Stimulated activated CD8-positive, alpha-beta memory T cell treated with anti-CD3 and anti-CD28 coated beads, Interleukin-7, amount 100 ng/mL, for 4 hours (primary cell): ENCODE data around the gene ELL.

Experiments
- DNase-seq, 2 donors: peaks; one replicate each; pipeline ENCODE4 v3.0.0-alpha.2; 2020; ENCODE audit warnings: low read depth in 2 of 2

The ELL gene

GRCh38 chr19:18504886-18505610, 16.8 kb downstream of the ELL start:
- no peak for DNase-seq

GRCh38 chr19:18503971-18504885, 17.6 kb downstream of the ELL start:
- no peak for DNase-seq

- no peak for DNase-seq
Observed at GRCh38 chr19:18503337-18503970, 18.4 kb downstream of the ELL start.

GRCh38 chr19:18502638-18503294, 19.1 kb downstream of the ELL start:
- no peak for DNase-seq

GRCh38 chr19:18502246-18502637, 19.6 kb downstream of the ELL start:
- no peak for DNase-seq

GRCh38 chr19:18501832-18502231, 20.0 kb downstream of the ELL start:
- DNase-seq: no peak

- DNase-seq: no peak
Observed at GRCh38 chr19:18501351-18501750, 20.5 kb downstream of the ELL start.

GRCh38 chr19:18500799-18501198, 21.1 kb downstream of the ELL start:
- DNase-seq: no peak

- no peak for DNase-seq
Observed at GRCh38 chr19:18500376-18500775, 21.5 kb downstream of the ELL start.

GRCh38 chr19:18499055-18499775, 22.7 kb downstream of the ELL start:
- no peak for DNase-seq

GRCh38 chr19:18496980-18497256, 25.0 kb downstream of the ELL start:
- no peak for DNase-seq

- DNase-seq: peak; percentile 44 to 51
Observed at GRCh38 chr19:18496167-18496979, 25.5 kb downstream of the ELL start.

- no peak for DNase-seq
Observed at GRCh38 chr19:18495204-18495911, 26.5 kb downstream of the ELL start.

GRCh38 chr19:18494267-18494607, 27.6 kb downstream of the ELL start:
- DNase-seq: no peak

GRCh38 chr19:18493440-18494266, 28.2 kb downstream of the ELL start:
- no peak for DNase-seq

- no peak for DNase-seq
Observed at GRCh38 chr19:18491995-18492953, 29.6 kb downstream of the ELL start.

GRCh38 chr19:18490728-18491127, 31.1 kb downstream of the ELL start:
- no peak for DNase-seq

- no peak for DNase-seq
Observed at GRCh38 chr19:18489627-18490184, 32.2 kb downstream of the ELL start.
